GM12878 (cell line): ENCODE results near the gene CCDC71. TPM values are rescaled to one million over a fixed set of nuclear protein-coding genes. Genes with fewer than 3 reads are reported as not detected.

ENCODE experiments used
- BCL11A ChIP-seq: IDR thresholded peaks from 2 replicates; pipeline ENCODE4 v1.6.1; 2011; ENCODE audit warnings: low read depth, low read length
- BCLAF1 ChIP-seq: fragments of 450-650 bp; IDR thresholded peaks from 2 replicates; pipeline ENCODE4 v1.6.1; 2017; ENCODE audit warnings: antibody characterized with exemption, mild to moderate bottlenecking, moderate library complexity
- CHD1 ChIP-seq: IDR thresholded peaks from 2 replicates; pipeline ENCODE4 v1.6.1; 2012; ENCODE audit warnings: low read depth, low read length, improper control_type of control experiment
- CHD2 ChIP-seq: IDR thresholded peaks from 2 replicates; pipeline ENCODE4 v1.6.1; 2011; ENCODE audit warnings: low read depth, low read length, improper control_type of control experiment, borderline replicate concordance
- GABPA ChIP-seq: IDR thresholded peaks from 2 replicates; pipeline ENCODE4 v1.6.1; 2014; ENCODE audit warnings: antibody characterized with exemption, low read depth, mild to moderate bottlenecking, inconsistent platforms
- HDAC2 ChIP-seq: fragments of 200-600 bp; sonication (generic); IDR thresholded peaks from 2 replicates; pipeline ENCODE4 v1.6.1; 2017
- HDAC6 ChIP-seq: fragments of 200-600 bp; sonication (generic); IDR thresholded peaks from one replicate; pipeline ENCODE4 v1.8.0; 2017; ENCODE audit warnings: antibody characterized with exemption; ENCODE audit not compliant: unreplicated experiment
- IKZF1 ChIP-seq: fragments of 450-650 bp; conservative IDR thresholded peaks from 2 replicates; pipeline ENCODE4 v1.6.1; 2017; ENCODE audit warnings: antibody characterized with exemption, mild to moderate bottlenecking
- IKZF2 ChIP-seq, 2 experiments: fragments of 450-650 bp; IDR thresholded peaks; 2 replicates each; pipeline ENCODE4 v1.6.1; 2017; ENCODE audit warnings: mild to moderate bottlenecking in 2 of 2, moderate library complexity in 2 of 2
- MAX ChIP-seq: IDR thresholded peaks from 2 replicates; pipeline ENCODE4 v1.6.1; 2012; ENCODE audit warnings: low read depth, low read length, improper control_type of control experiment
- MLLT1 ChIP-seq: fragments of 450-650 bp; IDR thresholded peaks from 2 replicates; pipeline ENCODE4 v1.6.1; 2016; ENCODE audit warnings: mild to moderate bottlenecking
- NFXL1 ChIP-seq: fragments of 450-650 bp; IDR thresholded peaks from 2 replicates; pipeline ENCODE4 v1.6.1; 2017; ENCODE audit warnings: antibody characterized with exemption, mild to moderate bottlenecking, borderline replicate concordance
- POLR2AphosphoS5 ChIP-seq: IDR thresholded peaks from 2 replicates; pipeline ENCODE4 v1.6.1; 2011; ENCODE audit warnings: mild to moderate bottlenecking, low read length, inconsistent platforms
- RAD21 ChIP-seq: IDR thresholded peaks from 2 replicates; pipeline ENCODE4 v1.6.1; 2011; ENCODE audit warnings: mild to moderate bottlenecking, low read depth, low read length, moderate library complexity; ENCODE audit not compliant: insufficient read depth
- RBBP5 ChIP-seq: fragments of 200-600 bp; sonication (generic); conservative IDR thresholded peaks from 2 replicates; pipeline ENCODE4 v1.6.1; 2016
- REST ChIP-seq: IDR thresholded peaks from 2 replicates; pipeline ENCODE4 v1.6.1; 2012; ENCODE audit warnings: mild to moderate bottlenecking, low read depth, low read length
- RFX5 ChIP-seq: IDR thresholded peaks from 2 replicates; pipeline ENCODE4 v1.6.1; 2011; ENCODE audit warnings: low read depth, low read length, improper control_type of control experiment
- RUNX3 ChIP-seq: IDR thresholded peaks from 2 replicates; pipeline ENCODE4 v1.6.1; 2012; ENCODE audit warnings: low read length, inconsistent platforms
- SPI1 ChIP-seq: IDR thresholded peaks from 2 replicates; pipeline ENCODE4 v1.6.1; 2011; ENCODE audit warnings: low read depth, mild to moderate bottlenecking, low read length, moderate library complexity, borderline replicate concordance; ENCODE audit not compliant: insufficient read depth
- SREBF1 ChIP-seq: IDR thresholded peaks from 2 replicates; pipeline ENCODE4 v1.6.1; 2012; ENCODE audit warnings: mild to moderate bottlenecking, low read length
- USF1 ChIP-seq: IDR thresholded peaks from 2 replicates; pipeline ENCODE4 v1.6.1; 2011; ENCODE audit warnings: borderline replicate concordance, low read depth, mild to moderate bottlenecking, moderate library complexity, mixed read lengths, low read length; ENCODE audit not compliant: insufficient read depth; ENCODE audit errors: extremely low read length
- YY1 ChIP-seq: IDR thresholded peaks from 2 replicates; pipeline ENCODE4 v1.6.1; 2011; ENCODE audit warnings: low read depth, mild to moderate bottlenecking, low read length
- ZNF274 ChIP-seq: IDR thresholded peaks from one replicate; pipeline ENCODE4 v1.8.0; 2011; ENCODE audit not compliant: insufficient read length, insufficient read depth
- polyA plus RNA-seq, 11 experiments: library from polyadenylated mRNA; depleted of rRNA in 4 of 11; unstranded in 6 of 11; stranded (reverse) in 5 of 11; fragments of >200 nt; fragmentation: Nextera tagmentation in 4 of 11; fragmentation: Illumina TruSeq in 1 of 11; extraction: Ambion mirVana in 4 of 11; extraction: Trizol in 1 of 11; gene quantifications; 1 replicate in 1 of 11; 2 replicates in 10 of 11; pipeline versions ENCODE4 v1.2.1 to v1.2.3, GENCODE V29; 2011 to 2016; ENCODE audit warnings: inconsistent platforms in 2 of 11, missing spikeins in 2 of 11, low read depth in 1 of 11
- total RNA-seq, 4 experiments: library from RNA; depleted of rRNA in 3 of 4; stranded (reverse); fragments of >200 nt in 3 of 4; fragmentation: Illumina TruSeq in 1 of 4; extraction: Trizol in 1 of 4; gene quantifications; 2 replicates each; pipeline versions ENCODE4 v1.2.1 to v1.2.3, GENCODE V29; 2013 to 2021

Gene CCDC71
- total and polyA plus RNA-seq, 10 of the 15 experiments (the other 5 are each of a cell fraction or from before 2014, with no cell fraction given), result 0.20 to 38.0 (median 16.1) TPM

DNA sequence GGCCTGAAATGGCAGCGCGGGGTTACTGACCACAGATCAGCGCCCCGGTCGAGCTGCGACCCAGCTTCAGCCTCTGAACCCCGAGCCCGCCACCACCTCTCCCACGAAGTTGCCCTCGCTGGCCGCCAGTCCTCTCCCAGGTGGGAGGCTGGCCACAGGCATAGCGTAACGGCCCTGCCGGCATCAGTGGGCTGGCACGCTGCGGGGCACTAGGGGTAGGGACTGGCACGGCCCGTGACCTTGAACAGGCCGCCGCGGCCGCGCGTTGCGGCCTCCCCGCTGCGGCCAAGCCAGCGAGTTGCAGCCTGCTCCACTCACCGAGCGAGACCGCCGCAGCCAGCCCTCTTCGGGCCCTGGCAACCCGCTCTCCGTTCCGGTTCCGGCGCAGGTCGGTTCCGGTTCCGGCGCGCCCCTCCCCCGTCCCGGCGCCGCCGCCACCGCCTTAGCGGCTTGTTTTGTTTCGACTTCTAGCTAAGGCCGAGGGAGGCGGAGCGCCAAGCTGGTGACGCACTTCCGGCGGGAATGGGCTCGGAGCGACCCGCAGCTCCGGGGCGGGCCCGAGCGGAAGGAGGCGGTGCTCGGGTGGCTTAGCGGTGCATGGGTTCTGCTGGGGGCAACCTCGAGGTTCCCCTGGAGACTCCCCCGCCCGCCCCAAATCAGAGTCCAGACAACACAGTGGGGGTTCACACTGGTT lies 45.5 kb downstream of the CCDC71 start, which contains the start of gene USP19 (continued):
- TF ChIP-seq REST, result no peak
- TF ChIP-seq IKZF2 (IDR thresholded peaks at IDR 0.05), result no peak
- no peak for TF ChIP-seq CHD1
- TF ChIP-seq IKZF1, result peak; percentile 80
- no peak for TF ChIP-seq RBBP5
- no peak for TF ChIP-seq HDAC6
- no peak for TF ChIP-seq NFXL1
- TF ChIP-seq BCL11A, result no peak
- TF ChIP-seq RFX5, result peak; percentile 41; the same call in 1 of the 2 replicates
- peak; percentile 92 for TF ChIP-seq POLR2AphosphoS5
- TF ChIP-seq HDAC2, result no peak
- no peak for TF ChIP-seq SREBF1
- peak; percentile 93 for TF ChIP-seq GABPA
- TF ChIP-seq RAD21, result no peak
- peak; percentile 56 for TF ChIP-seq YY1
- TF ChIP-seq MAX, result no peak; the same call in 1 of the 2 replicates
- TF ChIP-seq RUNX3, result peak; percentile 6; the same call in 1 of the 2 replicates
- no peak for TF ChIP-seq MLLT1
- no peak for TF ChIP-seq SPI1
- no peak for TF ChIP-seq USF1
- no peak for TF ChIP-seq BCLAF1
- no peak for TF ChIP-seq ZNF274
- peak; percentile 87 for TF ChIP-seq CHD2
